AG04449 (cell line): Measurements from ENCODE around the gene RIOX2.
"Not testable (repeated sequence)": the region's sequence is repeated elsewhere in the genome, so short reads cannot be mapped to it uniquely, and the experiment has no call there.

Experiments
- CTCF ChIA-PET: fragments of 350-600 bp; formaldehyde crosslinking; extraction: SDS; loops from one replicate; lab custom pipeline; 2021; ENCODE audit warnings: antibody characterized with exemption; lab: Yijun Ruan, JAX
- POLR2A ChIA-PET: fragments of 400-600, 350-600 bp; formaldehyde crosslinking; extraction: SDS; loops from one replicate; lab custom pipeline; 2020; ENCODE audit warnings: antibody characterized with exemption, inconsistent platforms; lab: Yijun Ruan, JAX
- DNase-seq: peaks from one replicate; pipeline ENCODE4 v3.0.0-alpha.2; 2010; ENCODE audit warnings: low read depth, low spot score
- H3K4me3 ChIP-seq: 2 replicates; pipeline ENCODE4 v1.5.1; 2011; ENCODE audit warnings: low read depth, mild to moderate bottlenecking, control low read depth, low read length
- TF ChIP-seq, protein P1 (sequence below): IDR thresholded peaks from one replicate; pipeline ENCODE4 v1.5.1; 2011; ENCODE audit warnings: mild to moderate bottlenecking, moderate library complexity, low read length, control low read depth, inconsistent platforms; ENCODE audit not compliant: insufficient read depth; ENCODE audit errors: missing control alignments

Gene RIOX2

GRCh38 chr3:97927704-97928103, 44.5 kb downstream of the RIOX2 start:
- DNase-seq = peak; percentile 55
- POLR2A ChIA-PET = no interaction called here

GRCh38 chr3:97917813-97918536, 54.3 kb downstream of the RIOX2 start:
- TF ChIP-seq, protein P1, sequence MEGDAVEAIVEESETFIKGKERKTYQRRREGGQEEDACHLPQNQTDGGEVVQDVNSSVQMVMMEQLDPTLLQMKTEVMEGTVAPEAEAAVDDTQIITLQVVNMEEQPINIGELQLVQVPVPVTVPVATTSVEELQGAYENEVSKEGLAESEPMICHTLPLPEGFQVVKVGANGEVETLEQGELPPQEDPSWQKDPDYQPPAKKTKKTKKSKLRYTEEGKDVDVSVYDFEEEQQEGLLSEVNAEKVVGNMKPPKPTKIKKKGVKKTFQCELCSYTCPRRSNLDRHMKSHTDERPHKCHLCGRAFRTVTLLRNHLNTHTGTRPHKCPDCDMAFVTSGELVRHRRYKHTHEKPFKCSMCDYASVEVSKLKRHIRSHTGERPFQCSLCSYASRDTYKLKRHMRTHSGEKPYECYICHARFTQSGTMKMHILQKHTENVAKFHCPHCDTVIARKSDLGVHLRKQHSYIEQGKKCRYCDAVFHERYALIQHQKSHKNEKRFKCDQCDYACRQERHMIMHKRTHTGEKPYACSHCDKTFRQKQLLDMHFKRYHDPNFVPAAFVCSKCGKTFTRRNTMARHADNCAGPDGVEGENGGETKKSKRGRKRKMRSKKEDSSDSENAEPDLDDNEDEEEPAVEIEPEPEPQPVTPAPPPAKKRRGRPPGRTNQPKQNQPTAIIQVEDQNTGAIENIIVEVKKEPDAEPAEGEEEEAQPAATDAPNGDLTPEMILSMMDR = no peak
- ChIA-PET CTCF (no interaction called here), POLR2A (no interaction called here)
- no peak overlapping the region for H3K4me3 ChIP-seq
- no peak for DNase-seq

More at GRCh38 chr3:97927704-97928103, 44.5 kb downstream of the RIOX2 start:
- no peak overlapping the region for H3K4me3 ChIP-seq
- TF ChIP-seq, protein P1 = no peak
- CTCF ChIA-PET = interaction anchor here (0.7 kb wide), 1 partner anchor 1011 kb away, joined by 3 read pairs; no protein-coding TSS in a partner anchor

DNA sequence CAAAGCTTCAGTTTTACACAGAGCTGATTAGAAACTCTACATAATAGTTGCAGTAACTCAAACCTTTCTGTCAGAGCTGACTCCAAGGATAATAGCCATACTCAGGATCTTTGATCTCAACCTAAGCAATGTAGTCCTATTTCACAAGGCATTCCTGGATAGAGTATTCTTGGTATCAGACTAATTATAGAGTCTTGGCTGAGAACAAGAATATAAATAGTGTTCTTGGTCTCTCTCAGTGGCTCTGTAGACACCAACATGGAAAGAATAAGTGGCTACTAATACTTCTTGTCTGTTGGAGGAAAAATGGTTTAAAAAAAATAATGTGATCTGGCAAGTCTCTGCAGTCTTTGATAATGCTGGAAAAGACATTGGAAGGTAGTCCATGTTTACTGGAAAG, 55.7 kb downstream of the RIOX2 start:
- TF ChIP-seq, protein P1 = no peak
- POLR2A ChIA-PET = no interaction called here
- CTCF ChIA-PET = no interaction called here
- DNase-seq = no peak
- H3K4me3 ChIP-seq = no peak overlapping the region

DNA sequence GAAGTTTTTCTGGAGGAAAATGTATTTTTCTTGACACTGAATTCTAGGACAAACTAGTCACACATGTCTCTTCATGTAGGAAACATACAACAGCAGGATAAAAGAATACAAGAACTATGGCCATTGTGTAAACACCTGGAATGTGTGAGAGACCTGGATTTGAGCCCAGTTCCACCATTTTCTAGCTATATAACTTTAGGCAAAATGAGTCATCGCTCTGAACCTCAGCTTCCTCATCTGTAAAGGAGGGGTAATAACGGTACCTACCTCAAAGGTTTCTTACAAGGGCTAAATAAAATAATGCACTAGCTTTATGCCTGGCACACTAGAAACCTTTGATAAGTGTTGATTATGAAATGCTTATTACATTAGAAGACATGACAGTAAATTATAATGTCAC, 57.8 kb downstream of the RIOX2 start:
- DNase-seq = no peak
- TF ChIP-seq, protein P1 = no peak
- H3K4me3 ChIP-seq = no peak overlapping the region
- ChIA-PET POLR2A (no interaction called here), CTCF (no interaction called here)

GRCh38 chr3:97911459-97911858, 60.8 kb downstream of the RIOX2 start:
- CTCF ChIA-PET = interaction anchor here (1.3 kb wide), 1 partner anchor 16 kb away, joined by 3 read pairs; no protein-coding TSS in a partner anchor
- DNase-seq = no peak
- H3K4me3 ChIP-seq = no peak overlapping the region
- TF ChIP-seq, protein P1 = no peak
- POLR2A ChIA-PET = no interaction called here

GRCh38 chr3:97910931-97911351, 61.3 kb downstream of the RIOX2 start:
- no peak overlapping the region for H3K4me3 ChIP-seq
- TF ChIP-seq, protein P1 = no peak
- CTCF ChIA-PET = no interaction called here
- POLR2A ChIA-PET = no interaction called here
- no peak for DNase-seq

DNA sequence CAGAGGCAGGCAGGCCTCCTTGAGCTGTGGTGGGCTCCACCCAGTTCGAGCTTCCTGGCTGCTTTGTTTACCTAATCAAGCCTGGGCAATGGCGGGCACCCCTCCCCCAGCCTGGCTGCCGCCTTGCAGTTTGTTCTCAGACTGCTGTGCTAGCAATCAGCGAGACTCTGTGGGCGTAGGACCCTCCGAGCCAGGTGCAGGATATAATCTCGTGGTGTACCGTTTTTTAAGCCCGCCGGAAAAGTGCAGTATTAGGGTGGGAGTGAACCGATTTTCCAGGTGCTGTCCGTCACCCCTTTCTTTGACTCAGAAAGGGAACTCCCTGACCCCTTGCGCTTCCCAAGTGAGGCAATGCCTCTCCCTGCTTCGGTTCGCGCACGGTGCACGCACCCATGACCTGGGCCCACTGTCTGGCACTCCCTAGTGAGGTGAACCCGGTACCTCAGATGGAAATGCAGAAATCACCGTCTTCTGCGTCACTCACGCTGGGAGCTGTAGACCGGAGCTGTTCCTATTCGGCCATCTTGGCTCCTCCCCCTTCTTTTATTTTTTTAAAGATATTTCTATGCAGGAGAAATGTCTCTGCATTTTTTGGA, 61.9 kb downstream of the RIOX2 start:
- DNase-seq, POLR2A ChIA-PET, CTCF ChIA-PET, H3K4me3 ChIP-seq: not testable (repeated sequence)

- DNase-seq, H3K4me3 ChIP-seq, POLR2A ChIA-PET, CTCF ChIA-PET: not testable (repeated sequence)
These were observed 62.4 kb downstream of the RIOX2 start for GRCh38 chr3:97909830-97910229.
